Retina (tissue), 1 donor: ENCODE measurements around the gene POLR2B.
"Not testable (repeated sequence)": the region's sequence is repeated elsewhere in the genome, so short reads cannot be mapped to it uniquely, and the experiment has no call there.

Experiments used
- DNase-seq: peaks from one replicate; pipeline ENCODE4 v3.0.0-alpha.2; 2016

Gene POLR2B

GRCh38 chr4:56978750-56979303 is at the start of gene POLR2B:
Gene POLR2B (plus strand): TSS chr4:56978896. CDS start chr4:56978986, 90 bp downstream.
- peak; percentile 92 for DNase-seq

DNA sequence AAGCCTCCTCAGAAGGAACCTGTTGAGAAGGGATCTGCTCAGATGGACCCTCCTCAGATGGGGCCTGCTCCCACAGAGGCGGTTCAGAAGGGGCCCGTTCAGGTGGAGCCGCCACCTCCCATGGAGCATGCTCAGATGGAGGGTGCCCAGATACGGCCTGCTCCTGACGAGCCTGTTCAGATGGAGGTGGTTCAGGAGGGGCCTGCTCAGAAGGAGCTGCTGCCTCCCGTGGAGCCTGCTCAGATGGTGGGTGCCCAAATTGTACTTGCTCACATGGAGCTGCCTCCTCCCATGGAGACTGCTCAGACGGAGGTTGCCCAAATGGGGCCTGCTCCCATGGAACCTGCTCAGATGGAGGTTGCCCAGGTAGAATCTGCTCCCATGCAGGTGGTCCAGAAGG is 48.1 kb upstream of the POLR2B start:
- no peak for DNase-seq

DNA sequence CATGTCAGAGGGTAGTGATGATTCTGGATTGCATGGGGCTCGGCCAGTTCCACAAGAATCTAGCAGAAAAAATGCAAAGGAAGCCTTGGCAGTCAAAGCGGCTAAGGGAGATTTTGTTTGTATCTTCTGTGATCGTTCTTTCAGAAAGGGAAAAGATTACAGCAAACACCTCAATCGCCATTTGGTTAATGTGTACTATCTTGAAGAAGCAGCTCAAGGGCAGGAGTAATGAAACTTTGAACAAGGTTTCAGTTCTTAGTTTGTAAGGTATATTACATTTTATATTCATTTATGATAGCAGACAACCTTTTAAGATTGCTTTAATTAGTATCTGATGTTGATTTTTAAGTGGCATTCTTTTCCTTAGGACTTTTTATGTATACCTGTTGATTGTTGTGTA is 46.8 kb upstream of the POLR2B start:
- no peak for DNase-seq

DNA sequence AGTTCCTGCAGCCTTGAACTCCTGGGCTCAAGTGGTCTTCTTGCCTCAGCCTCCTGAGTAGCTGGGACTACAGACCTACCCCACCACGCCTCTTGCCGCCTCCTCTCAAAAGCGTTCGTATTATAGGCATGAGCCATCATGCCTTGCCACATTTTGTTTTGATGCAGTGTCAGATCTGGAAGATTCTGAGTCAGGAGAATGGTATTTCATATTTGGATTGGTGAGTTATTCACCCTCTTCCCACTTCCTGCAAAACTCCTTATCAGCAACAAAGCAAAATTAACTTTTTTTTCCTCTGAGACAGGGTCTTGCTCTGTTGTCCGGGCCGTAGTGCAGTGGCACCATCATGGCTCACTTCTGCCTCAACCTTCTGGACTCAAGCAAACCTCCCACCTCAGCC is 41.4 kb upstream of the POLR2B start:
- no peak for DNase-seq

- DNase-seq: not testable (repeated sequence)
Observed at GRCh38 chr4:56939826-56940225, 38.9 kb upstream of the POLR2B start.

DNA sequence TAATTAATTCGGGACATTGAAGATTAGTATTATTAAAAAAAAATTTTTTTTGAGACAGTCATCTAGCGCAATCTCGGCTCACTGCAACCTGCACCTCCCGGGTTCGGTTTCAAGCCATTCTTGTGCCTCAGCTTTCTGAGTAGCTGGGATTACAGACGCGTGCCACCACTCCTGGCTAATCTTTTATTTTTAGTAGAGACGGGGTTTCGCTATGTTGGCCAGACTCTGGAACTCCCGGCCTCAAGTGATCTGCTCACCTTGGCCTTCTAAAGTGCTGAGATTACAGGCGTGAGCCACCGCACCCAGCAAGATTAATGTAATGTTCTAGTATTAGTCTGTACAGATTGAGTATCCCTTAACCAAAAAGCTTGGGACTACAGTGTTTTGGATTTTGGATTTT is 38.3 kb upstream of the POLR2B start:
- no peak for DNase-seq

- no peak for DNase-seq
Observed at GRCh38 chr4:56940971-56941370, 37.7 kb upstream of the POLR2B start.

- DNase-seq: no peak
Observed at GRCh38 chr4:56941403-56941802, 37.3 kb upstream of the POLR2B start.

GRCh38 chr4:56953680-56954520 is 24.8 kb upstream of the POLR2B start:
- DNase-seq: no peak

GRCh38 chr4:56958111-56958517 is 20.6 kb upstream of the POLR2B start:
- peak; percentile 66 for DNase-seq

GRCh38 chr4:56959100-56959499 is 19.6 kb upstream of the POLR2B start:
- DNase-seq: no peak

DNA sequence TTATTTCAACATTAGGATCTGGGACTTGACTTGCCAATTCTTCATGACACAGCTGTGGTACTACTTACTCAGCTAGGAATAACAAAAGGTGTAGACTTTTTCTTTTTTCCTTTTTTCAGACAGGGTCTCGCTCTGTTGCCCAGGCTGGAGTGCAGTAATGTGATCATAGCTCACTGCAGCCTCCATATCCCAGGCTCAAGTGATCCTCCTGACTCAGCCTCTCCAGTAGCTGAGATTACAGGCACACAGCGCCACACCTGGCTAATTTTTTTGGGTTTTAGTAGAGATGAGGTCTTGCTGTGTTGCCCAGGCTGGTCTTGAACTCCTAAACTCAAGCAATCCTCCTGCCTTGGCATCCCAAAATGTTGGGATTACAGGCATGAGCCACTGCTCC is 17.6 kb upstream of the POLR2B start:
- no peak for DNase-seq

DNA sequence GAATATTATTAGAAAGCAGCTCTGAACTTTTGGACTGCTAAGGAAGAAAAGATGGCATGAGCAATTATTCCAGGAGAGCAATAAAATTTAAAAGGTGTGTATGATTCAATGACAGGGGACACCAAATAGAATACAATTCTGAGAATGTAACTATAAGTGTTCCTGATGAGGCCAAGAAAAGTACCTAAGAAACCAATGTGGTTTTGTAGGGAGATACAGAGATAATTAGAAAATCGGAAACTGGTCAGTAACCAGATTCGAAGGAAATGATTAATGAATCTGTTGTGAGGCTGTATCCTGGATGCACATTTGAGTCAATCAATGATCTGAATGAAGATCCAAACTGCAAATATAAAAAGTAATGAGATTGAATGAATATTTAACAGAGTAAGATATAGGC is 7.3 kb upstream of the POLR2B start:
- DNase-seq: no peak

DNA sequence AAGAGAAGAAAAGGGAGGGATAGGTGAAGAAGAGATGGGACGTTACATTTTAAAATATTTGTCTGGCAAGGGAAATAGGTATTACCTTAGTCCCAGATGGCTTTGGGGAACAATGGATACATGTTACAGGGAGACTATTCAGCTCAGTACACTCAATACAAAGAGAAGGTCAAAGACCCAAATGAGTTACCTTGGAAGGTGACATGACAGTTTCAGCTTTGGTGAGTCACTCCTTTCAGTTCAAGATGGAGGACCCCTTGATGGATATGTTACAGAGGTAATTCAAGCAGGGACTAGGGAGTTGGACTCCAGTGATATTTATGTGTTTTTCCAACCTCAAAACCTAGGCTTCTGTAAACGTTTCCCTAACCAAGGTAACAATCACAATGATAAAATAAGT is 6.3 kb upstream of the POLR2B start:
- no peak for DNase-seq

DNA sequence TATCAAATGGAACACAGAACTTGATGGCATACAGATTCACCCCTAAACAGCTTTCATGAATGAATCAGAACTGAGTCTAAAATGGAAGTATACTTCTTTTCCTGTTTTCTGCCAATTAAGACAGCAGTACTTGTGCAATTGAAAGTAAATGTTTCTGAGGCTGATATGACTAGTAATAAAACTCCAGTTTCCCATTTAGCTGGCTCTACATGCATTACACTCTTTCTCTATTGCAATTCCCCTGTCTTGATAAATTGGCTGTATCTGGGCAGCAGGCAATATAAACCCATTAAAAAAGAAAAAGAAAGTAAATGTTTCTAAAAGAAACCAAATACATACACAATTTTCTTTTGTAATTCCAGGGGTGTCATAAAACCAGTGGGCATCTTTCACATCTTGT is 5.9 kb upstream of the POLR2B start:
- no peak for DNase-seq

DNA sequence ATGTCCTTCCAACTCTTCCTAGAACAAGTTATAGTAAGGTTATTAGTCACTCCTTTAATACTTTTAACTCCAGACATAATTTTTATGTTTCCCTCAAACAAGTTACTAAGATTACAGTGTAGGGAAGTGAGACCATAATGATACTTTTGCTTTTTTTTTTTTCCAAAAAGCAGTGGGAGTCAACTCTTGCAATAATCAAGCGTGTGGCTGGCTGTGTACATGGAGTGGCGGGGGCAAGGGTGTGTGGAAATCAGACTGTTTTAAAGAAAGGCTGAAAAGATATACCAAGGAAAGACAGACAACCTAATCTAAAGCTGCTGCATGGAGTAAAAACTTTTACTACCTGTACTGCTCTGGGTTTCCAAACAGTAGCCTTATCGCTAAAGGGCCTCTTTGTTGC is 5.4 kb upstream of the POLR2B start:
- no peak for DNase-seq

DNA sequence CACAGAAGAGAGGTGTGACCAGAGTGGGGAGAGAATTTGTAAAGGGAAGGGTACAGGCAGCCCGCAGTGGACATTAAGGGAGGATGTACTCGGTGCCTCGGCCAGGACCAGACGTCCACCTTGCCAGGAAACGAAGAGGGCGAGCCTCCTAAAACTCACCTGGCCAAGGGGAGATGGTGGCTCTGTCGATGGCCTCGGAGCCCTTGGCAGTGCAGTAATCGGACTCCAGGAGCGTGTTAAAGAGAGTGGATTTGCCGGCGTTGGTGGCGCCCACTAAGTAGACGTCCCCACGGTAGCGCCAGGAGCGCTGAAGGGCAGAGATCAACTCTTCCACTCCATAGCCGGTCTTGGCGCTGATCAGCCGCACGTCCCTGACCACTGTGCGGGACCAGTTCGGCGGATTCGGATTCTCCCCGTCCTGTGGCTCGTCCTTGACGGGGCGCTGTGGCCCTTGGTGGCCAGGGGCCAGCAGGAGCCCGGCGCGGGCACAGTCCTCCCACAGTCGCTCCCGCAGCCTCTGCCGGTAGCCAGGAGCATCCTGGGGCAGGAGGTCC is 2.3 kb upstream of the POLR2B start:
- DNase-seq: no peak

DNA sequence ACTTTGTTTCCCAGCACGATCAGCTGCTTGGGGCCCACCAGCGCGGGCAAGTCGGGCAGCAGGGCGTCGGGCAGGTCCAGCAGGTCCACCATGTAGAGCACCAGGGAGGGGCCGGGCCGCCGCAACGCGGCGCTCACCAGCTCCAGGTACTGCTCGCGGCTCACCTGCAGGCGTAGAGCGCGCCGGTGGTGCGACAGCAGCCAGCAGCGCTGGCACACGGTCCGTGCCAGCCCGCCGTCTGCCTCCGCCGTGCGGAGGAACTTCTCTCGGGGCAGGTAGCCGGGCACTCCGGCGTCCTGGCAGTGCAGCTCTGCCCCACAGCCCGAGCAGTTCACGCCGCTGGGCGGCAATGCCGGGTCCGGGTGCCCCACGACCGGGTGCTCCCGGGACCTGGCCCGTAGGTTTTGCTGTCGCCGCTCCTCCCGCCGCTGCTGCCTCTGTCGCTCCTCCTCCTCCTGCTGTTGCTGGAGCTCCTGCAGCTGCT is 1.8 kb upstream of the POLR2B start:
- DNase-seq: no peak

GRCh38 chr4:56977321-56978012 is 1.2 kb upstream of the POLR2B start, which contains the start of gene NOA1:
Gene NOA1 (minus strand): TSS chr4:56977606. CDS start chr4:56977585, 21 bp downstream.
- peak; percentile 100 for DNase-seq

DNA sequence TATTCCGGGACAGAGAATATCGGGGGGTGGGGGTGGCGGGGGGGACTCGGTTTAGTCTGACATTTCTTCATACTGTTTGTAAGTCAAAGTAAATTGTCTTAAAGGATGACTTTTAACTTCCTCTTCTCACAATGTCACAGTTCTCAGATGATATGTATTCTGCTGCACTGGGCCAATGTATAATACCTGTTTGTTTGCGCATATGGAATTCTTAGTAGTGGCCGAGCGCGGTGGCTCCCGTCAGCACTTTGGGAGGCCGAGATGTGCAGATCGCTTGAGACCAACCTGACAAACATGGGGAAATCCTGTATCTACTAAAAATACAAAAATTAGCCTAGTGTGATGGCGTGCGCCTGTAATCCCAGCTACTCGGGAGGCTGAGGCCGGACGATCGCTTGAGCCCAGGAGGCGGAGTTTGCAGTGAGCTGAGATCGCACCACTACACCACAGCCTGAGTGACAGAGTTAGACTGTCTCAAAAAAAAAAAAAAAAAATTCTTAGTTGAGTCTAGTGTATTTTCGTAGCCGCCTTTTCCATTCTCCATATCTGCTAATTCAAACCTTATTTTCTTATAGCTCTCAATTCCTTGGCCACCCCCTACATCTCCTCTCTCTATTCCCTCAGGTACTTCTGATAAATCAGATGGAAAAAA is 851 bp downstream of the POLR2B start:
- peak; percentile 17 for DNase-seq

GRCh38 chr4:56981795-56982201 is 3.1 kb downstream of the POLR2B start:
- DNase-seq: no peak

- no peak for DNase-seq
Observed at GRCh38 chr4:56986192-56986591, 7.5 kb downstream of the POLR2B start.

GRCh38 chr4:56986952-56987351 is 8.3 kb downstream of the POLR2B start:
- no peak for DNase-seq
